Measurements from ENCODE around the gene HSD17B1.

GRCh38 chr17:42577532-42578281 is 25.0 kb downstream of the HSD17B1 start, which contains the start of gene PSMC3IP:
- TF ChIP-seq CTCF (conservative IDR thresholded peaks at IDR 0.05; ENCODE audit: low read depth, low read length) = peak; percentile 56
- TF ChIP-seq POLR2A (IDR thresholded peaks at IDR 0.05; ENCODE audit: low read depth, low read length) = no peak; the same call in 1 of the 2 replicates
- no peak for TF ChIP-seq RCOR1 (IDR thresholded peaks at IDR 0.05; ENCODE audit: insufficient replicate concordance, low read length)
- TF ChIP-seq RAD21 (IDR thresholded peaks at IDR 0.05; ENCODE audit: low read length) = 0 out of 2 replicates have a peak, but pooled peaks have one; percentile 24
- peak; percentile 21; the same call in 1 of the 2 replicates for TF ChIP-seq SMC3 (IDR thresholded peaks at IDR 0.05; ENCODE audit: low read depth, low read length)
- TF ChIP-seq CEBPB (IDR thresholded peaks at IDR 0.05; ENCODE audit: low read depth, low read length) = no peak
- TF ChIP-seq MXI1 (IDR thresholded peaks at IDR 0.05; ENCODE audit: borderline replicate concordance, low read depth, low read length) = no peak; the same call in none of the 2 replicates
- peak; percentile 29; the same call in 1 of the 2 replicates for TF ChIP-seq FOS (IDR thresholded peaks at IDR 0.05; ENCODE audit: low read depth, low read length)
- TF ChIP-seq BHLHE40 (IDR thresholded peaks at IDR 0.05; ENCODE audit: low read depth, low read length) = no peak
- TF ChIP-seq ELK1 (IDR thresholded peaks at IDR 0.05; ENCODE audit: borderline replicate concordance, low read depth, low read length) = no peak
- TF ChIP-seq CHD1 (IDR thresholded peaks at IDR 0.05; ENCODE audit: low read depth, low read length) = no peak
- TF ChIP-seq USF2 (IDR thresholded peaks at IDR 0.05; ENCODE audit: low read depth, low read length) = no peak
- no peak for TF ChIP-seq MAFK (IDR thresholded peaks at IDR 0.05; ENCODE audit: low read depth, low read length)
- peak; percentile 92 for TF ChIP-seq MAZ (IDR thresholded peaks at IDR 0.05; ENCODE audit: borderline replicate concordance, low read depth, low read length)

Data from IMR-90 (cell line).